GM19035 (cell line): ENCODE measurements around the gene ADAM15.

Experiments used
- ATAC-seq: cut with Tn5 transposase; IDR thresholded peaks from one replicate; pipeline ENCODE4 v1.9.1; 2021; ENCODE audit not compliant: unreplicated experiment

ADAM15 gene

DNA sequence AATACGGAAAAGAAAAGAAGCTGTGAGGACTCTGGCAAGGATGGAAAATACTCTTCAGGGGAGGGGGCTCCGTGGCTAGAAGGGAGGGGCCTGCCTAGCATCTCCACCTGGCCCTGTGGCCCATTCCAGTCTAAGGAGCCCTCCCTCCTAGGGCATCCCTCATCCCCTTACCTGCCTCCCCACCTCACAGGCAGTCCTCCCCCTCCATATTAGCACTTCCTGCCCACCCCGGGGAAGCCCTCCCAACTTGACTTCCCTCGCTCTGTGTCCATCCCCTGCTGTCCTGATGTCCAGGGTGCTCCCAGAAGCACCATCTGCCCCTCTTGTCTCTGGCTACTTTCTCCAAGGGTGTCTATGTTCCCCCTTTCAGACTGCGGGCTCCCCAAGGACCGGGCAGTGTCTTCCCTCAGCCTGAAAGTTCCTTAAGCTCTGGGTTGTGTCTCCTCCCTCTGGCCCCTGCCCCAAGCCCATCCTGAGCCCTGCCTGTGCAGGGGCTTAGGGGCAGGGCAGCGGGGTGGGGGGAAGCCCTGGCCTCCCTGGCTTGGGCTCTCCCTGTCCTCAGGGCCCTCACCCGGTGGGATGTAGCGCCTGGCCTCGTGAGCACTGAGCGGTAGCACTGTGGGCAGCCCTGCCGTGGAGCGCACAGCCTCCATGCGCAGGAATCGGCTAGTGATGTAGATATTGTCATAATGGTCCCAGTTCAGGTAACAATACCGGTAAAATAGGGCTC, 21.4 kb upstream of the ADAM15 start:
- ATAC-seq: no peak

DNA sequence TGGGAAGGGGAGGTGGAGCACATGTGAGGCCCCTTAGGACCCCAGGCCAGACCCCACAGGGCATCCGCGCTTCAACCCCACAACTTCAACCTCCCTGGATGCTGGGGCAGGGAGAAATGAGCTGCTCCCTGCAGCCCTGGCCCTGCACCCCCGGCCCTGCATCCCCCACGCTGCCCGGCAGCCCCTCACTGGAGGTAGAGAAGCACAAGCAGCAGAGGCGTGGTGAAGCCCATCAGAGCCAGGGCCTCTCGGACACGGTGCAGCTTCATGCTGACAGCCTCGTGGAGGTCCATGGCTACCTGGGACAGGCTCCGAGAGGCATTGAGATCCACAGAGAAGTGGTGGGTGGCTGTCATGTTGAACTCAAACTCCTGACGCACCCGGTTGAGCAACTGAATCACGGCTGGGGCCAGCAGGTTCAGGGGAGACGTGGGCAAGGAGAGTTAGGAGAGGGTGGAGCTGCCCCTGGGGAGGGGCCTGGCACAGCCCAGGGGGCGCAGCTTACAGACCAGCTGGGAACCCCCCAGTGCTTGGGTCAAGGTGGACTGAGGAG, 20.8 kb upstream of the ADAM15 start:
- no peak for ATAC-seq

DNA sequence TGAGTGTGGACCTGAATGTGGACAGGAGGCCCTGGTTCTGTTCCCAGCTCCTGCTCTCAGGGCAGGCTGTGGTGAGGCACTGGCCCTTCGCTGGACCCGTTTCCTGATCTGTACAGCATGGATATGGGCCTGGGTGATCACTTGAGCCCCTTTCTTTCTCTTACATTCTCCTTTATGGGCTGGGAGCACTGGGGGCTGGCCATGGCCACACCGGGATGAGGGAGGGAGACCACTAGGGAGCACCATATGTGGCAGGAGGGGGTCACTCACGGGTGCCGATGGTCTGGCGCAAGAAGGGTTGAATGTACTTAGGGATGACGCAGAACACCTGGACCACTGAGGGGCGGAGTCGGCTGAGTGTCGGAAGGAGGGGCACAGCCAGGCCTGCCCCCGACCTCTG, 20.2 kb upstream of the ADAM15 start:
- ATAC-seq: no peak

DNA sequence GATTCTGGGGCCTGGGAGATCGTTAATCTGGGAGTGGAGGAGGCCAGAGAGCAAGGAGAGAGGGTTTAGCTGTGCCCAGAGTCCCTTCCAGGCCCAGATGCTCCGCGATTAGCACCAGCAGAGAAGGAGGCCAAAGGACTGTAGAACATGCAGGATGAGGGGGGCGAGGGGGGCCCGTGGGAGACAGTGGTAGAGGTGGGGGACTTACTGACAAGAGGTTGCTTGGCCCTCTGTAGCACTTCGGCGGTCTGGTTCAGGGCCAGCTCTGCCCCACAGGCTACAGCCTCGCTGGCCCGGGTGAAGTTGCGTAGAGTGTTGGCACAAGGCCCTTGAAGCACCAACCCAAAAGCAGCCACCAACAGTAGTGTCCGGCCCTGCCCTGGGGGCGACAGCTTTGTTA, 18.2 kb upstream of the ADAM15 start:
- no peak for ATAC-seq

DNA sequence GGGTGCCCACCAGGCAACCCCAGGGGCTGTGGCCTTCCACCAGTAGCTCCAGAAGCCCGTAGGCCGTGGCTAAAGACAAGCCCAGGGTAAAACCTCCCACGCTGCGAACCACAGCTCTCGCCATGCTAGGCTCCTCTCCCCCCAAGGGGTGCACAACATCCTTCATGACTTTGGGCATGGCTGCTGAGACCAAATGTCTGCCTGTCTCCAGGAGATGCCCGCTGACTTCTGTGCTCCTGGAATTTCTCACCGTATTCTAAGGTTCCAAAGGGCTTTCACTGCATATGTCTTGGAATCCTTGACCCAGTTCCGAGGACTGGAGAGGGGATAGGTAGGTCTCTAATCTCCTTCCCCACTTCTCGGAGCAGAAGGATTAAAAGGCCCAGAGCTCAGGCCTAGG, 17.6 kb upstream of the ADAM15 start, which contains the start of the genes DCST1 and DCST2:
TSS of gene DCST1 (plus strand) at position 301 of the 400 bp plus-strand sequence. CDS start 213 bp downstream, outside the sequence.
TSS of gene DCST2 (minus strand) at position 258 of the 400 bp plus-strand sequence. CDS start at position 178, 80 bp downstream.
- ATAC-seq: no peak

DNA sequence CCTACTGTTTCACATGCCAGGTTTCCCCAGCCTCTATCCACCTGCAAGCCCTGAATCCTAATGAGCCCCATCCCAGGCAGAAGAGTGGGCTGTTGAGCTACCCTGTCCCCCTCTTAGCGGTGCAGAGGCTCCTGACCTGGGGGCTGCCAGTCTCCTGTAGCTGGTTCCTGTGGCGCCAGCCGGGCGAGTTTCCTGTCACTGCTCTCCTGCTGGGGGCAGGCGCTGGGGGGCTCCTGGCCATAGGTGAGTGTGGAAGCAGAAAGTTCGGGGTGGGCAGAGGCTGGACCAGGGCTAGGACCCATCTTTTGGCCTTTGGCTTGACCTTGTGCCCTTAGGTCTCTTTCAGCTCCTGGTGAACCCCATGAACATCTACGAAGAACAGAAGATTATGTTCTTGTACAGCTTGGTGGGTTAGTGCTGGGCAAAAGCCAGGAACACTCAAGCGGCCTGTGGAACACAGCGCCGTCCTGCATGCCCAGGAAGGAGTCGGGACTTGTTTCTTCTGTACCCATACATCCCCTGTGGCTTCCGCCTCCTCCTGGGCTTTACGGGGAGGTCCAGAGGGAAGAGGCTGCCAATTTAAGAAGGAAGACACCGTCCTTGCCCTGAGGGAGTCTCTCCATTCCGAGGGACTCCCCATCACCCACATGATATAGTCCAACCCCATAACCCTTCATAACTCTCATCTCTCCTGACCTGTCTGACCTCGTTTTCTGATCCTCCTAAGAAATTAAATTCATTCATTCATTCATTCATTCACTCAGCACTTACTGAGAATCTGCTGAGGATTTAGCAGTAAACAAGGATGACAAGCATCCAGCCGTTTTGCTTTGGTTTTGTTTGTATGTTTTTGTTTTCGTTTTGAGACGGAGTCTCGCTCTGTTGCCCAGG, 16.6 kb upstream of the ADAM15 start:
- no peak for ATAC-seq

DNA sequence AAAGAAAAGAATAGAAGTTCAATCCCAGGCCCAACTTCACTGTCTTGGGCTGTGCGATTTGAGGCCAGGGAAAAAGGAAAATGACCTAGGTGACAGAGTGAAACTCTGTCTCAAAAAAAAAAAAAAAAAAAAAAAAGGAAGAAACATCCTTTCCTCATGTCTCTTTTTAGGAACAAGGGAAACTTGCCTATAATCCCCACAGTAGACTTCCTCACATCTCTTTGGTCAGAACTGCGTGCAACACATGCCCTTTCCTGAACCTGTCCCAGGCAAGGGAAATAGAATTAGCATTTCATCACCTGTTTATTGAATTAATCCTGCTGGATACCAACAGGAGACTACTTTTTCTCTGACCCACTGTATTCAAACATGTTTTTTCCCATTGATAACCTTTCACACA, 15.2 kb upstream of the ADAM15 start:
- no peak for ATAC-seq

DNA sequence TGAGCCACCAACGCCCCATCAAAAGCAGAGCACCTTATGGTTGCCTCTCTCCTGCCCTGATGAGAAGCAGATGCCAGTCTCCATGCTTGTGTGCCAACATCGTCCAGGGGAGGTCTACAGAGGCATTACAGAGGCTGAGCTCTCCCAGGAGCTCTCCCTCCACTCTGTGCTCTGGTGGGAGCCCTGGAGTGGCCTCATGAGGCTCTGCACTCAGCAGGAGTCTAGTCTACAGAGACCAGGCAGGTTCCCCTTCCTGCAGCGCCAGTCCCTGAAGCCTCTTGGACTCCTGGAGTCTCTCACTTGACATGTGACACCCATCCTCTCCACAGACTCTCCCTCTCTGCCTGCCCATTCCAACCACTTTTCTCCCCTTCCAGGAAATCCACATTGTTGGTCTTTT, 14.1 kb upstream of the ADAM15 start:
- no peak for ATAC-seq

DNA sequence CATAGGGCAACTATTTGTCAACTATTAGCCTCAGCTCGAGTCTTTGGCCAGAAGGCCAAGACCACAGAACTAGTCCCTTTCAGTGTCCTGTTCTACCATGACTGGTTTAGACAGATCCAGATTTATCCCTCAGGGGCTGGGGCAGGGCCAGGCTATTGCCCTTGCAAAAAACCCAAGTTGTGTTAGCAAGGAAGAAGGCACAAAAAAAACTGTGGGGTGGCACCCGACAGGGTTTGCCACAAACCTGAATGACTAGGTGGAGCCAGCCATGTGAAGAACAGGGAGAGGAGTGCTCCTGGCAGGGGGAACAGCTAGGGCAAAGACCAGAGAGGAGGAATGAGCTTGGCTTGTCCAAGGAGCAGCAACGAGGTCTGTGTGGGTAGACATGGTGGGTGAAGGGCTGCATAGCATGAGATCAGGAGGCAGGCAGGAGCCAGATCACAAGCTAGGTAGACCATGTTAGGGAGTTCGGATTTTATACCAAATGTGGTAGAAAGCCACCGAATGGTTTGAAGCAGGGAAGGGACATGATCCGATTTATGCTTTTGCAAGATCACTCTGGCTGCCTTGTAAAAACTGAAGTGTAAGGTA, 13.2 kb upstream of the ADAM15 start:
- no peak for ATAC-seq

DNA sequence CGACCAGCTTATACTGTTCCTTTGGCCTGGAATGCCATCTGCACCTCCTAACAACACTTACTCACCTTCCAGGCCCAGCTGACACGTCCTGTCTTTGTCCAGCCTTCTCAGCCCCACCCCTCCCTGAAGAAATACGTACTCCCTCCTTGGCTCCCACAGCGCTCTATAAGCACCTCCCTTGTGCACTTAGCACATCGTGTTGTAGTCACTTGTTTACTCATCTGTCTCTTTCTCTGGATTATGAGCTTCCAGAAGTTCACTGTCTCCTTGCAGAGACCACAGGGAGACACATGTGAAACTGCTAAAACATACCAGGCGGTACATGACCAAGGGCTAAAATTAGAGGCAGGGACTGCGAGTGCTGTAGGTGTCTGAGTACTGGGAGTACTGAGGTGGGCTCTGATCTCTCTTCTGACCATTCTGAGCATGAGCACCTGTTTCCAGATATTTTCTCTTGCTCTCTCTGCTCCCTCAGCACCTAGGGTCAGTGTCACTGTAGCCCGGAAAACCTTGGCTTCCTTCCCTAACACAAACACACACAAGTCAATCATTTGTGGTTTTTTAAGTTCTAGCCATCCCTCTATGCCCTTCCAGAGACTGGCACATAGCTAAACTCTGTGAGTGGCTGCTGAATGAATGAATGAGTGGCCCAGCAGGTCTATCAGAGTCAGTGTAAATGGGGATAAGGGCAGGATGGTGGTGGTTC, 12.4 kb upstream of the ADAM15 start:
- ATAC-seq: no peak

DNA sequence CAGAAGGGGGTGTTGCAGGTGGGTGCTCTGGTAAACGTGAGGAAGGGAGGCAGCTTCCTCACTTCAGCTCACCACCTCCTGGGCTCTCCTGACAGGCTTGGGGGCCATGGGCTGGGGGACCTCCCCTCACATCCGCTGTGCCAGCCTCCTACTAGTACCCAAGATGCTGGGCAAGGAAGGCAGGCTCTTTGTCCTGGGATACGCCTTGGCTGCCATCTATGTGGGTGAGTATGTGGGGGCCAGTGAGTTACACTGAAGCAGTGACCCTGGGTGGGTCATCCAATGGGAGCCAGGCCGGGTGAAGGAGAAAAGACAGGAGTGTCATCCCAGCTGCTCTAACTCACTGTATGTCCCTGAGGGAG, 11.8 kb upstream of the ADAM15 start:
- no peak for ATAC-seq

DNA sequence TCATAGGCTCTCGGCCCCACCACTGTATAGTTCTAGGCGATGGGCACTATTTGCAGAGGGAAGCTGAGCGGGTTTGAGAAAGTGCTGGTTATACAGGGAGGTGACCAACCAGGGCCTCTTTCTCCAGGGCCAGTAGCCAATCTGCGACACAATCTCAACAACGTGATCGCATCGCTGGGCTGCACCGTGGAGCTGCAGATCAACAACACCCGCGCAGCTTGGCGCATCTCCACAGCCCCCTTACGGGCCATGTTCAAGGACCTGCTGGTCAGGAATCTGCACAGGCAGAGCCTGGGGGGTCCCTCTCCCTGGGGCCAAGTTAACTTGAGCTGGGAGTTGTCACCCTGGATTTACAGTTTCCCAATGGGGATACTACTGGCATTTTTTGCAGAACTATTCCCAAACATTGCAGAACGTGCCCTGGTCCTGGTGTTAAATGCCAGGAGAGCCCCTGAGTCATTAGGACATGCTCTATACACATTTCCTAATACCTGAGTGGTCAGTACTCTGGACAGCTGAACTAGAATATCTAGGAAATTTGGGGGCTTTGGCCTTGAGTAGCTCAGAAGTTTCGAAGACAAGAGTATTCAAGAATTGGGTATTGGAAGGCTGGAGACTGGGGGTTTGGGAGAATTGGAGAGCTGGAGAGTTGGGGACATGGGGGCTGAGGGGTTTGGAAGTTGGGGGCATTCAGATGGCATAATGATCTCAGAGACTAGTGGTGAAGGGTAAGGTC, 10.6 kb upstream of the ADAM15 start:
- ATAC-seq: no peak

DNA sequence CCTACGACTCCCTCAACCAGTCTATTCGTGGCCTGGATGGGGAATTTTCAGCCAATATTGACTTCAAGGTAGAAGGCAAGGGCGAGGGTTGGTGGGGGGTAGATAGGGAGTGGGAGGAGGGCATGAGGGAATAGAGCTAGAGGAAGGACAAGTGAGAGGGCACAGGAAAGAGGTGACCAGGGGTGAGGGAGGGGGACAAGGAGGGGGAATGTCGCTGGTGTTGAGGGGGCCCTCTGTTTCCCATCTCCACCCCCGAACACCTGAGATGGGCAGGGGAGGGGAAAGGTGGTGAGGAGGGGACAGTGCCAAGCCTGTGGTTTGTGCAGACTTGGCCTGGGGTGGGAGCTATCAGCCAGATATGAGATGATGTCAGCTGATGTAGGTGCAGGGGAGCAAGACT, 8.3 kb upstream of the ADAM15 start:
- ATAC-seq: no peak

DNA sequence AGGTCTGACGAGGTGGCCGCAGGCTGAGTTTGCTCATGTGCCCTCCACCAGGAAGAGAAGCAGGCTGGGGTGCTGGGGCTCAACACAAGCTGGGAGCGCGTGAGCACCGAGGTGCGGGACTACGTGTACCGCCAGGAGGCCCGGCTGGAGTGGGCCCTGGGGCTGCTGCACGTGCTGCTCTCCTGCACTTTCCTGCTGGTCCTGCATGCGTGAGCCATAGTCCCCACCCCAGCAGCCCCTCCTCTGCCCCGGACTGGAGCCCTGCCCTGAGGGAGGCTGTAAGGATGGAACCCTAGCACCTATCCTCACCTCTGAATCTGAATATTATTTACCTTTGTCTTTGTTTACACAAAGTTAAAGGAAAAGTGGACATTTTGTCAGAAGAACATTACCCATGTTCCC, 7.8 kb upstream of the ADAM15 start:
- no peak for ATAC-seq

DNA sequence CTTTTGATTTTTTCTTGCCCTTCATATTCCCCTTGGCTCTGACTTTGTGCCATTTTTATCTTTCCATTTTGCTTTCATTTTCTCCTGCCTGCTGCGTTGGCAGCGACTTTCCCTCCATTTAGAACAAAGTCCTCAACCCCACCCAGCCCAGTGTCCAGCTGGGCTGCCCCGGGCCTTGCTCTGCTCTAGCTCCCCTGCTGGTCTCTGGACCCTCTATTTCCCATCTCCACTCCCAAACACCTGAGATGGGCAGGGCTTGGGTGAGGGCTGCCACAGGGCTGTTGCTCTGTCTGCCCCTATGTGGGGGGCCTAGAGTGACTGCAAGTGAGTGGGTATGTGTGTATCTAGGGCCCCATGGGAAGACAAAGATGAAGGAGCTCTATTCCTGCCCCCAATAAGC, 7.3 kb upstream of the ADAM15 start:
- no peak for ATAC-seq

DNA sequence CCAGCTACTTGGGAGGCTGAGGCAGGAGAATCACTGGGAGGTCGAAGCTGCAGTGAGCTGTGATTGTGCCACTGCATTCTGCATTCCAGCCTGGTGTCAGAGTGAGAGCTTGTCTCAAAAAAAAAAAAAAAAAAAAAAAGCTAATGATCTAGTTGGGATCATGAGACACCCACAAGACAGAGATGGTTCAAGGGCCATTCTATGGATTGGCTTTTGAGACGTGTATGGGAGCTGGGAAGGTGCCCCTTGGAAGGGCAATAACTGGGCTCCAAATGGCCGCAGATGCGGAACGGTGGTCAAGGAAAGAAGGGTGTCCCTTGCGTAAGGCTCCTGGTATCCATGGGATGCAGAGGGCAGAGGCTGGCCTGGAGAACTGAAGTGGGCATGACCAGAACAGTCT, 6.8 kb upstream of the ADAM15 start:
- ATAC-seq: no peak

DNA sequence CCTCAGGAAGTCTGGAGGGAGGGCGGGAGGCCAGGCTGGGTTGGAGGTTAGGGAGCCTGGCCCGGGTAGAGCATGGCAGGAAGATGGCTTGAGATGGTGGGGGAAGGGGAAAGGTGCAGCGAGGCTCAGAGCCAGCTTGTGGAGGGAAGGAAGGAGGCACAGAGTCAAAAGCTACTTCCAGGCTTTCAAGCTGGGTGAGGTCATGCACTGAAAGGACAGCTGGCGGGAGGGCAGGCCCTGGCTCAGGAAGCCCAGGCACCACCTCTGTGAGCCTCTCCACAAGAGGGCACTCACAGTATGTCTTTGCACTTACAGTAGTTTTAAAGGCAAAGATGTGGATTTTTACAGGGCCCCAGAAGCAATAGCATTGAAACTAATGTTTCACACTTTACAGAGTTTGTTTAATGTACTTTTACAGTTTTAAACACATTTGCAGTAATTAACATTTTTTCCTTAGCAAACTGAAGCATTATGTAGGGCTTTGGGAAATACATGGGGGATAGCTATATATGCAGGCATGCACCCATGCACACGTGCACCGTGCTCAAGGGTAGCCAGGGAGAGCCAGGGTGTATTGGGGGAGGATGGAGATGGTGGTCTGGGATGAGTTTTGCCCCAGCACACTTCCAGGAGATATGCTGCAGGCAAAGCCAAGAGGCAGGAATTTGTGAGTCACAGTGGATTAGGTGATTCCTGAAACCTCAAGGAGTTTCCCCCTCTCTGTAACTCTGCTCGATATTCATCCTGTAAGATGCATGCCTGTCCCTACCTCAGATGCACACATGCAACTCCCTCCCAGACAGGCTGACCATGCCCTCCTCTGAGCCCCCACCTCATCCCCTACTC, 6.1 kb upstream of the ADAM15 start:
- ATAC-seq: no peak

DNA sequence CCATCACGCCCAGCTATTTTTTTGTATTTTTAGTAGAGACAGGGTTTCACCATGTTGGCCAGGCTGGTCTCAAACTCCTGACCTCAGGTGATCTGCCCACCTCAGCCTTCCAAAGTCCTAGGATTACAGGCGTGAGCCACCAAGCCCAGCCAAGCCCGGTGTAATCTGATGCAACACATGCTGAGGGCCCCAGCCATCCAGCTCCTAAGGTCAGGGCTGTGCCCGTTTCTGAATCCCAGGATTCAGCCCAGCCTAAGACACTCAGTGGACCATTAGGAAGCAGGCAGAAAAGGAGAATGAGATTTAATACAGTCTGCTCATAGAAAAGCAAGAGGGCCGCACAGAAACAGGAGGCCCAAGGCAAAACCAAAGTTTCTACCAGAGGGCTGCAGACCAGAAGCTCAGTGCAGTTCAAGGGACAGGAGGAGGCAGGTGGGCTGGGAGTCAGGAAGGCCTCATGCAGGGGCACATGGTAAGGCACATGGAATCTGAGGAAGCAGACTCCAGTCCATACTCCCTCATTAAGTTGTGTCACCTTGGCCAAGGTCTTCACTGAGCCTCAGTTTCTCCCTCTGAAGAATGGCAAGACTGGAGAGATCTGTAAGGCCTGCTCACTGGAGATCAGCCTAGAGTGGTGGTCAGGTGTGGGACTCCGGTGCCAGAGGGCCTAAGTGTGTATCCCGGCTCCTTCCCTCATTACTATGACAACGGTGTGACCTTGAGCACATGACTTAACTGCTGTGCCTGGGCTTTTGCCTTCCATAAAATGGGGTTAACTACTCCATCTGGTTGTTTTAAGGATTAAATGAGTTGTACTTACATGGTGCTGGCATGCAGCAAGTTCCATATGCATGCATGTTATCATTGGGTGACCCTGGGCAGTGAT, 2.4 kb upstream of the ADAM15 start:
- no peak for ATAC-seq
